ENCODE measurements around the gene NDUFAB1. TPM values are rescaled to one million over a fixed set of nuclear protein-coding genes. Genes with fewer than 3 reads are reported as not detected.

NDUFAB1 gene
- total and polyA plus RNA-seq, 2 of the 13 experiments (the other 11 are each of a cell fraction or from before 2014, with no cell fraction given), result 221 to 601 TPM

DNA sequence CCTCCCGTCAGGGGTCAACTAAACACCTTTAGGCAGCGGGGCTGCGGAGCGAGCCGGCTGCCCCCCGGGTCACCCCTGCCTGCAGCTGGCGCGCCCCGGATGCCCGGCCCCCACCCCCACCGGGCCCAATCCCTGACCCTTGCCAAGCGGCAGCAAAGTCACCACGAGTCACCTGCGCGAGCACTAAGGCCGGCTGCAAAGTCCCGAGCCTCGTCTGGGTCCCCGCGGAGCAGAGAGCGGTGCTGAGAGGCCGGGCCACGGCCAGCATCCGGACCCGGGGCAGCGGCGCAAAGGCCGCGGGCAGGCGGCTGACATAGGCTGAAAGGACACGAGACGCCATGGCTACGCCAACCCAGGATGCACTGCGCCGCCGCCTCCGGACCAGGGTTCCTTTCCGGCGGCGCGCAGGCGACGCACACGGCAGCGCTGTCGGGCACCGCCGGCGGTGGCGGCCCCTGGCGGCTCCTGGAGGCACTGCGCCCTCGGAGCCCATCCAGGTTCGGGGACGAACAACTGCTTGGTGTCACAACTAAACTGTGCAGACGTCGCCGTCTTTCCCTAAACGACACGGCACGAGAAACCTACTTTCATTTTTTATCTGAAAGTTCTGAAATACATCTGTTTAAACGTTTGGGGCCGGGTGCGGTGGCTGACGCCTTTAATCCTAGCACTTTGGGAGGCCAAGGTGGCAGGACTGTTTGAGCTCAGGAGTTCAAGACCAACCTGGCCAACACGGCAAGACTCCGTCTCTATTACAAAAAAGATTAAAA, at the start of gene NDUFAB1 (continued):
- TF ChIP-seq ZNF468 (CRISPR knock-in tag; IDR thresholded peaks at IDR 0.05), result peak; percentile 78; the same call in 1 of the 2 replicates
- peak; percentile 98 for TF ChIP-seq MYC (CRISPR knock-in tag; IDR thresholded peaks at IDR 0.05; ENCODE audit: borderline replicate concordance)
- TF ChIP-seq, protein P1, sequence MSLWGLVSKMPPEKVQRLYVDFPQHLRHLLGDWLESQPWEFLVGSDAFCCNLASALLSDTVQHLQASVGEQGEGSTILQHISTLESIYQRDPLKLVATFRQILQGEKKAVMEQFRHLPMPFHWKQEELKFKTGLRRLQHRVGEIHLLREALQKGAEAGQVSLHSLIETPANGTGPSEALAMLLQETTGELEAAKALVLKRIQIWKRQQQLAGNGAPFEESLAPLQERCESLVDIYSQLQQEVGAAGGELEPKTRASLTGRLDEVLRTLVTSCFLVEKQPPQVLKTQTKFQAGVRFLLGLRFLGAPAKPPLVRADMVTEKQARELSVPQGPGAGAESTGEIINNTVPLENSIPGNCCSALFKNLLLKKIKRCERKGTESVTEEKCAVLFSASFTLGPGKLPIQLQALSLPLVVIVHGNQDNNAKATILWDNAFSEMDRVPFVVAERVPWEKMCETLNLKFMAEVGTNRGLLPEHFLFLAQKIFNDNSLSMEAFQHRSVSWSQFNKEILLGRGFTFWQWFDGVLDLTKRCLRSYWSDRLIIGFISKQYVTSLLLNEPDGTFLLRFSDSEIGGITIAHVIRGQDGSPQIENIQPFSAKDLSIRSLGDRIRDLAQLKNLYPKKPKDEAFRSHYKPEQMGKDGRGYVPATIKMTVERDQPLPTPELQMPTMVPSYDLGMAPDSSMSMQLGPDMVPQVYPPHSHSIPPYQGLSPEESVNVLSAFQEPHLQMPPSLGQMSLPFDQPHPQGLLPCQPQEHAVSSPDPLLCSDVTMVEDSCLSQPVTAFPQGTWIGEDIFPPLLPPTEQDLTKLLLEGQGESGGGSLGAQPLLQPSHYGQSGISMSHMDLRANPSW (CRISPR knock-in tag; IDR thresholded peaks at IDR 0.05; ENCODE audit: borderline replicate concordance), result peak; percentile 80; the same call in 1 of the 2 replicates
- no peak; the same call in 1 of the 2 replicates for TF ChIP-seq ZBTB3 (CRISPR knock-in tag; IDR thresholded peaks at IDR 0.05; ENCODE audit: borderline replicate concordance, low read depth)
- peak; percentile 93 for TF ChIP-seq ETV5 (CRISPR knock-in tag; IDR thresholded peaks at IDR 0.05; ENCODE audit: borderline replicate concordance)
- TF ChIP-seq, protein P2, sequence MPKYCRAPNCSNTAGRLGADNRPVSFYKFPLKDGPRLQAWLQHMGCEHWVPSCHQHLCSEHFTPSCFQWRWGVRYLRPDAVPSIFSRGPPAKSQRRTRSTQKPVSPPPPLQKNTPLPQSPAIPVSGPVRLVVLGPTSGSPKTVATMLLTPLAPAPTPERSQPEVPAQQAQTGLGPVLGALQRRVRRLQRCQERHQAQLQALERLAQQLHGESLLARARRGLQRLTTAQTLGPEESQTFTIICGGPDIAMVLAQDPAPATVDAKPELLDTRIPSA (CRISPR knock-in tag; IDR thresholded peaks at IDR 0.05; ENCODE audit: borderline replicate concordance), result no peak
- TF ChIP-seq, protein P3, sequence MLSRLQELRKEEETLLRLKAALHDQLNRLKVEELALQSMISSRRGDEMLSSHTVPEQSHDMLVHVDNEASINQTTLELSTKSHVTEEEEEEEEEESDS (CRISPR knock-in tag; IDR thresholded peaks at IDR 0.05; ENCODE audit: borderline replicate concordance), result 0 out of 2 replicates have a peak, but pooled peaks have one; percentile 52
- no peak for TF ChIP-seq ZNF589 (CRISPR knock-in tag; conservative IDR thresholded peaks at IDR 0.05)
- no peak for TF ChIP-seq MLLT10 (CRISPR knock-in tag; IDR thresholded peaks at IDR 0.05)
- TF ChIP-seq TBL1XR1 (IDR thresholded peaks at IDR 0.05; ENCODE audit: borderline replicate concordance, low read length, partially characterized antibody), result peak; percentile 67
- TF ChIP-seq, protein P4, sequence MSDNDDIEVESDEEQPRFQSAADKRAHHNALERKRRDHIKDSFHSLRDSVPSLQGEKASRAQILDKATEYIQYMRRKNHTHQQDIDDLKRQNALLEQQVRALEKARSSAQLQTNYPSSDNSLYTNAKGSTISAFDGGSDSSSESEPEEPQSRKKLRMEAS (IDR thresholded peaks at IDR 0.05), result peak; percentile 96
- TF ChIP-seq ZFAT (CRISPR knock-in tag; conservative IDR thresholded peaks at IDR 0.05), result 0 out of 2 replicates have a peak, but pooled peaks have one; percentile 57
- peak; percentile 97 for TF ChIP-seq YY1 (IDR thresholded peaks at IDR 0.05; ENCODE audit: insufficient read depth, insufficient replicate concordance, low read depth, low read length)
- peak; percentile 90 for TF ChIP-seq ZFP37 (CRISPR knock-in tag; IDR thresholded peaks at IDR 0.05; ENCODE audit: borderline replicate concordance)
- TF ChIP-seq, protein P5, sequence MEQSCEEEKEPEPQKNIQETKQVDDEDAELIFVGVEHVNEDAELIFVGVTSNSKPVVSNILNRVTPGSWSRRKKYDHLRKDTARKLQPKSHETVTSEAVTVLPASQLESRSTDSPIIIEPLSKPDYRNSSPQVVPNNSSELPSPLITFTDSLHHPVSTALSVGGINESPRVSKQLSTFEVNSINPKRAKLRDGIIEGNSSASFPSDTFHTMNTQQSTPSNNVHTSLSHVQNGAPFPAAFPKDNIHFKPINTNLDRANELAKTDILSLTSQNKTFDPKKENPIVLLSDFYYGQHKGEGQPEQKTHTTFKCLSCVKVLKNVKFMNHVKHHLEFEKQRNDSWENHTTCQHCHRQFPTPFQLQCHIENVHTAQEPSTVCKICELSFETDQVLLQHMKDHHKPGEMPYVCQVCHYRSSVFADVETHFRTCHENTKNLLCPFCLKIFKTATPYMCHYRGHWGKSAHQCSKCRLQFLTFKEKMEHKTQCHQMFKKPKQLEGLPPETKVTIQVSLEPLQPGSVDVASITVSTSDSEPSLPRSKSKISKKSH (CRISPR knock-in tag; IDR thresholded peaks at IDR 0.05; ENCODE audit: borderline replicate concordance), result peak; percentile 95
- peak; percentile 74 for TF ChIP-seq CREB1 (IDR thresholded peaks at IDR 0.05)
- no peak; the same call in 1 of the 2 replicates for TF ChIP-seq CREB1 (CRISPR knock-in tag; IDR thresholded peaks at IDR 0.05)
- peak; percentile 82 for TF ChIP-seq SMAD3 (CRISPR knock-in tag; IDR thresholded peaks at IDR 0.05)
- TF ChIP-seq HOXA5 (CRISPR knock-in tag; IDR thresholded peaks at IDR 0.05), result peak; percentile 96
- TF ChIP-seq ZNF720 (CRISPR knock-in tag; IDR thresholded peaks at IDR 0.05), result no peak
- peak; percentile 88; the same call in 1 of the 2 replicates for TF ChIP-seq RELA (CRISPR knock-in tag; IDR thresholded peaks at IDR 0.05)
- TF ChIP-seq ZBTB8A (CRISPR knock-in tag; IDR thresholded peaks at IDR 0.05; ENCODE audit: borderline replicate concordance, low read depth), result no peak; the same call in 1 of the 2 replicates
- peak; percentile 91 for TF ChIP-seq SATB2 (CRISPR knock-in tag; IDR thresholded peaks at IDR 0.05)

Data from HepG2 (cell line).